ENCODE results near the gene HMCES.
A peak's percentile ranks its signal among the peaks of the same experiment; 100 is the strongest.

The HMCES gene

DNA sequence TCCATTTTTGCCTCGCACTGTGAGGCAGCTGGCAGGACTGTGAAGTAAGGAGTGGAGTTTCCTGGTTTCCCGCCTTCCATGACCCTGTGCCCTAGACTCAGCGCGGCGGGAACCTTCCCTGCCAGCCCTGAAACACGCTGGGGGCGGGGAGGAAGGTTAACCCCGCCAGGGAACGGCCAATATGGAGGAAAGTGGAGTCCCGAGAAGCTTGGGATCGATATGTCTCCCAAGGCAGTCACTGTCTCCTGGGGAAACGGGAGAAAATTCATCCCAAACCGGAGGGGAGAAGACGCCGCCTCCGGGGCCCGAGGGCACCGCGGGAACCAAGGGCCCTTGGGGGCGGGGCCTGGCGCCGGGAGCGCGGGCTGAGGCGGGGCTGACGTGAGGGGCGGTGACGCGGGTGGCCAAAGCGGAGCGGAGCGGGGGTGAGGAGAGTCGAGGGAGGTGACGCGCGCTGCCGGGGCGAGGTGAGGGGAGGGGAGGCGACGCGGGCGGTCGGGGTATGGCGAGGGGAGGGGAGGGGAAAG is at the start of gene HMCES:
TSS of gene HMCES (plus strand) at position 432 of the 527 bp plus-strand sequence. CDS start 863 bp downstream, outside the sequence.
- peak; percentile 83 to 88 for DNase-seq (ENCODE audit: low read depth in 2 of 2)

GRCh38 chr3:129228891-129229585 is 49.6 kb upstream of the HMCES start:
- DNase-seq (ENCODE audit: low read depth in 2 of 2), result no peak

DNA sequence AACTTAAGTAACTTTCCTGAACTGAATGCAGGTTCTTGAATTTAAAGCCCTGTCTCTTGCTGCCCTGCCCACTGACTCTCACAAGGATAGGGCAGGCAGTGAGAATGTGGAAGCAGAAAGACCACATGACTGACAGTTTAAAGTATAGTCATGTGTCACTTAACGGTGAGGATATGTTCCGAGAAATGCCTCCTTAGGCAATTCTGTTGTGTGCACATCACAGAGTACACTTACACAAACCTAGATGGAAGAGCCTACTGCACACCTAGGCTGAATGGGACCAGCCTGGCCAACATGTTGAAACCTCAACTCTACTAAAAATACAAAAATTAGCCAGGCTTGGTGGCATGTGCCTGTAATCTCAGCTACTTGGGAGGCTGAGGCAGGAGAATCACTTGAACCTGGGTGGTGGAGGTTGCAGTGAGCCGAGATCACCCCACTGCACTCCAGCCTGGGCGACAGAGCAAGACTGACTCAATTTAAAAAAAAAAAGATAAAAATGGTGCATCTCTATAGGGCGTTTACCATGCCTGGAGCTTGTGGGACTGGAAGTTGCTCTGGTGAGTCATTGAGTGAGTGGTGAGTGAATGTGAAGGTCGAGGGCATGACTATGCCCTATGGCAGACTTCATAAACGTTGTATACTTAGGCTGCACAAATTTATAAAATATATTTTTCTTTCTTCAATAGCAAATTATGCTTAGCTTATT is 48.2 kb upstream of the HMCES start:
- DNase-seq (ENCODE audit: low read depth in 2 of 2), result no peak

DNA sequence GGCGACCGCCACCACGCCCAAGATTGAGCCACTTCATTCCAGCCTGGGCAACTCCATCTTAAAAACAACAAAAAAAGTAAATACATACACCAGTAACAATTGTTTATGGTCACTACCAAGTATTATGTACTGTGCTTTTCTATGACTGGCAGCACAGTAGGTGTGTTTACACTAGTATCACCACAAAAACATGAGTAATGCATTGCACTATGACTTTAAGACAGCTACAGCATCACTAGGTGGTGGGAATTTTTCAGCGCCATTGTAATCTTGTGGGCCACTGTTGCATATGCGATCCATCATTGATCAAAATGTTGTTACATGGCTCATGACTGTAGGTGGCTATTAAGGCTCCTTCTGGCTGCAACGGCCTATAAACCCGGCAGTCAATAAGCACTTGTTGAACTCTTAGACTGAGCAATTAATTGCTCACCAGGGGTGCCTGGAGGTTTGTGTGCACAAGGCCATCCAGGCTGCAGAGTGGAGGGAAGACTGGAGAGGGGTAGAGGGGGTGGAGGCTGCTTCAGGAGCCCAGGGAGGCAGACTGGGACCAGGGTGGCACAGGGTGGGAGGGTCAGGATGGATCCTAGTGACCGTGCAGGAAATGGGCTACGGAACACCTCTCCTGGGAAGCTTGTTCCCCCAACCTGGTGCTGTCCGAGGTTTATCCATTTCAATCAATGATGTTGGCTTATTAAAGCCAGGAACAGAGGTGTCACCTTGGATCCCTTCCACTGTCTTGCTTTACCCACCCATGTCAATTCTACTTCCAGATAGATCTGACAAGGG is 47.1 kb upstream of the HMCES start:
- DNase-seq (ENCODE audit: low read depth in 2 of 2), result no peak

- no peak for DNase-seq (ENCODE audit: low read depth in 2 of 2)
These were observed 45.1 kb upstream of the HMCES start for GRCh38 chr3:129233538-129233937.

DNA sequence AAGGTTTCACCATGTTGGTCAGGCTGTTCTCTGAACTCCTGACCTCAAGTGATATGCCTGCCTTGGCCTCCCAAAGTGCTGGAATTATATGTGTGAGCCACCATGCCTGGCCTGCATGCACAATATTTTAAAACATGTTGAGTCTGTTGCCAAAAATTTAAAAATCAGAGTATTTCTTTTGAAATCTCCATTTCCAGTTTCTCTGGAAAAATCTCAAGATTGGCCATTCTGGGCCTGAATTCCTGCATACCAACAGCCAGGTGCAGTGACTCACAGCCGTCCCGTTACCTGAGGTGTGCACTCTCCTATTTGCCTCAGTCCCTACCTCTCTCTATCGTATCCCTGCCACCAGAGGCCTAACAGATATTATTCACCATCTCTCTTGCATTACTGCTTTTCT is 44.2 kb upstream of the HMCES start:
- no peak for DNase-seq (ENCODE audit: low read depth in 2 of 2)

DNA sequence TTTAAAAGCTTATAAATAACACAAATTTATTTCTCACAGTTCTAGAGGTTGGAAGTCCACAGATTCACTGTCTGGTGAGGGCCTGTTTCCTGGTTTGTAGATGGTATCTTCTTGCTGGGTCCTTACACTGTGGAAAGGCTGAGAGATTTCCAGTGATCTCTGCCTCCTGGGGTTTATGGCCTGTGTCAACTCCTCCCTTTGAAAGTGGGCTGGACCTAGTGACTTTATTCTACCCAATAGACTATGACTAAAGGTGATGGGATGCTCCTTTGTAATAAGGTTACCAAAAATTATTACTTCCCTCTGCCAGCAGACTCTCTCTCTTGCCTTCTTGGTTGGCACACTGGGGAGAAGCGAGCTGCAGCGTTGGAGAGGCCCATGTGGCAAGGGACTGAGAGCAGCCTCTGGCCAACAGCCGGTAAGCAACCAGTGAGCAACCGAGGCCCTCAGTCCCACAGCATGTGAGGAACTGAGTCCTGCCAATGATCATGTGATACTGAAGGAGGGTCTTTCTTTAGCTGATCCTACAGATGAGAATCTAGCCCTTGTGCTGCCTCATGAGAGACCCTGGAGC is 43.2 kb upstream of the HMCES start:
- DNase-seq (ENCODE audit: low read depth in 2 of 2), result no peak

- DNase-seq (ENCODE audit: low read depth in 2 of 2), result no peak
These were observed 39.5 kb upstream of the HMCES start for GRCh38 chr3:129238945-129239705.

GRCh38 chr3:129239991-129240390 is 38.7 kb upstream of the HMCES start:
- DNase-seq (ENCODE audit: low read depth in 2 of 2), result no peak

- no peak for DNase-seq (ENCODE audit: low read depth in 2 of 2)
These were observed 38.2 kb upstream of the HMCES start for GRCh38 chr3:129240436-129240835.

DNA sequence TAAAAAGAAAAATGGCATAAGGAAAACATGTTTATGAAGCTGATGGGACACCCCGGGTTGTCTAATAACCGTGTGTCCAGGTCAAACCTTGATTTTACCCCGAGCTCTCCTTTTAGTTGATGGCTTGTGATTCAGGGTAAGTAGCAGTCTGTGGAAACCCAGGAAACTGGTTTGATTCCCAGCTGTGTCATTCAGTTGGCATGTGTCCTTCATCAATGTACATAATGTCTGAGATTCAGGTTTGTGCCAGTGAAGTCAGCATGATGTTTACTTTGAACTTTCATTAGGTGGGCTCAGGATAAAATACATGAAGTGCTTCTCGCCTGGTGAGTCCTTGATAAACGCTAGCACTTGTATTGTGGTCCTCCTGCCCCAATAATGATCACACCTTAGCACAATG is 33.5 kb upstream of the HMCES start:
- no peak for DNase-seq (ENCODE audit: low read depth in 2 of 2)

GRCh38 chr3:129245641-129246306 is 32.9 kb upstream of the HMCES start:
- DNase-seq (ENCODE audit: low read depth in 2 of 2), result peak; percentile 24 to 26

GRCh38 chr3:129246636-129247035 is 32.0 kb upstream of the HMCES start:
- DNase-seq (ENCODE audit: low read depth in 2 of 2), result no peak

- DNase-seq (ENCODE audit: low read depth in 2 of 2), result no peak
These were observed 30.2 kb upstream of the HMCES start for GRCh38 chr3:129248286-129248979.

- DNase-seq (ENCODE audit: low read depth in 2 of 2), result peak; percentile 73 to 75
These were observed 29.2 kb upstream of the HMCES start, which contains the start of gene COPG1 for GRCh38 chr3:129249284-129250065. TSS of gene COPG1 (plus strand) at chr3:129249606. CDS start at chr3:129249710, 104 bp downstream.

DNA sequence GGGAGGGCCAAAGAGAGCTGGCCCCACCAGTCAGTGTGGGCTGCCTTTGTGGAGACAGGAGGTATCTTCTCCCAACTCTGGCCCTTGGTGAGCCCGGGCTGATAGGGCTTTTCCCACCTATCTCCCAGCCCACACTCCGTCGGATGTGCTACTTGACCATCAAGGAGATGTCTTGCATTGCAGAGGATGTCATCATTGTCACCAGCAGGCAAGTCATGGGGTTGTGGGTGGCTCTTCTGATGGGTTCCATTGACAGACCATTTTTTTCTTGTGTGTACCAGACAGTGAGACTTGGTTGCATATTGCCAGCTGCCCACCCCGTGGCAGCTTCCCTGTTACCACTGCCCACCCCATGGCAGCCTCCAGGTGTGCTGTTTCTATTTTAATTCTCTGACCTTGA is 25.9 kb upstream of the HMCES start:
- DNase-seq (ENCODE audit: low read depth in 2 of 2), result no peak

DNA sequence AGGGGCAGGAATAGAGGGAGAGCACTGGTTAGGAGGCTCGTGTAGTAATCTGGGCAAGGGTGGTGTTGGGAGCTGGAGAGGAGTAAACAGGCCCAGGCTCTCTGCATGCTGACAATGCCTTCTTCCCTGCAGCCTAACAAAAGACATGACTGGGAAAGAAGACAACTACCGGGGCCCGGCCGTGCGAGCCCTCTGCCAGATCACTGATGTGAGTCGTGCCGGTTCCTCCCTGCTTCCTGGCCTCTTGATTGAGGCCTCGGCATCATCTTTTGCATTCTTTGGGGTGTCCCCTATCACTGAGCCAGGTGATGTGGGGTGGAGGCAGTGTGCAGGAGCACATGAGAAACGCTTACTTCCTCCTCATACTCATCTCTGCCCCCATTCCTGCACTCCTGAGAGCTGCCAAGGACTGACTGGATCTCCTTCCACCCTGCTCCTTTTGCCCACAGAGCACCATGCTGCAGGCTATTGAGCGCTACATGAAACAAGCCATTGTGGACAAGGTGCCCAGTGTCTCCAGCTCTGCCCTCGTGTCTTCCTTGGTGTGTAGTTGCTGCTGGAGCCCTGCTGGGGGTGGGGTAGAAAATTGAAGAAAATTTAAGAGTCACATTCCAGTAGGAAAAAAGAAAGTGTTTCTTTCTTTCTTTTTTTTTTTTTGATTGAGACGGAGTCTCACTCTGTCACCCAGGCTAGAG is 24.0 kb upstream of the HMCES start:
- DNase-seq (ENCODE audit: low read depth in 2 of 2), result no peak

DNA sequence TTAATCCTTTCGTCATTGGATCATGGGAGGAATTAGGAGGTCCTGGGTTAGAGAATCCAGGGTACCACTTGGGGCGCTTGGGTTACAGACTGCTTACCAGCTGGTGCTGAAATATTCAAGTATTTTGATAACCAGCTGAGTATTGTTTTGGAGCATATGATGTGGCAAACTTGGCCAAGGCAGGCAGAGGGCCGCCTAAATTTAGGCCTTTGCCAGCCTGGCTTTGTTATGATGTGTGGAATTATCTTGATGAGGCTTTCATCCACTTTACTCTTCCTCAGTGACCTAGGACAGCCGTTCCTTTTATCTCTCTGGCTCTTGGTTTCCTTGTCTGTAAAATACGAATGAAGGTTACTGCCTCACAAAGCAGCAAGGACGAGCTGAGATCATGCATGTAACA is 22.4 kb upstream of the HMCES start:
- no peak for DNase-seq (ENCODE audit: low read depth in 2 of 2)

DNA sequence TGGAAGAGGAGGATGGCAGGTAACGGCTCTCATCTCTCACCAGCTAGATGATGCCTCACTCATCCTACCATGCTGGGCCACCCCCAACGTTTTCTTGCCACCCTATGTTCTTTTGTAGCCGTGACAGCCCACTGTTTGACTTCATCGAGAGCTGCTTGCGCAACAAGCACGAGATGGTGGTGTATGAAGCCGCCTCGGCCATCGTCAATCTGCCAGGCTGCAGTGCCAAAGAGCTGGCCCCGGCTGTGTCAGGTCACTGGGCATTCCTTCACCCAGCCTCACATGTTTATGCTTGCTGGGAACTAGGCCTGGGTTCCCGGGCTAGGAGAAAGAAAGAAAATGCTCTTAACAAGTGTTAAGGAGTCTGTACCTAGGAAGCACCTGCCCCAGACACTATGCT is 21.1 kb upstream of the HMCES start:
- DNase-seq (ENCODE audit: low read depth in 2 of 2), result no peak

Data from stimulated activated CD4-positive, alpha-beta T cell treated with anti-CD3 and anti-CD28 coated beads, Interleukin-1b, Interleukin-23, amount 100 ng/mL, for 1 hour (primary cell).